Mesothelial cell of epicardium (in vitro differentiated cells): ENCODE data around the gene NTF4. TPM values are rescaled to one million over a fixed set of nuclear protein-coding genes. Genes with fewer than 3 reads are reported as not detected.

Experiments used
- DNase-seq, 2 experiments: peaks; one replicate each; pipeline ENCODE4 v3.0.0; 2021; ENCODE audit warnings: low spot score in 2 of 2; ENCODE audit not compliant: unreplicated experiment in 2 of 2
- H3K27ac Mint-ChIP-seq: 2 replicates; pipeline ENCODE4 v1.8.0; 2021; ENCODE audit warnings: mixed read lengths
- H3K27me3 Mint-ChIP-seq: 2 replicates; pipeline ENCODE4 v1.8.0; 2021; ENCODE audit warnings: low read depth, mixed read lengths
- H3K36me3 Mint-ChIP-seq: 2 replicates; pipeline ENCODE4 v1.8.0; 2021; ENCODE audit warnings: mixed read lengths
- H3K4me1 Mint-ChIP-seq: 2 replicates; pipeline ENCODE4 v1.8.0; 2021; ENCODE audit warnings: mixed read lengths
- H3K4me3 Mint-ChIP-seq: 2 replicates; pipeline ENCODE4 v1.8.0; 2021; ENCODE audit warnings: mild to moderate bottlenecking, moderate library complexity, mixed read lengths
- H3K9me3 Mint-ChIP-seq: 2 replicates; pipeline ENCODE4 v1.8.0; 2021; ENCODE audit warnings: mixed read lengths
- total RNA-seq: library from RNA; stranded (reverse); gene quantifications from 3 replicates; pipeline ENCODE4 v1.2.1, GENCODE V29; 2021
- TF ChIP-seq, protein P1 (sequence below): fragments of 200-600 bp; sonication (generic); IDR thresholded peaks from one replicate; pipeline ENCODE4 v1.5.0; 2021; ENCODE audit warnings: antibody characterized with exemption; ENCODE audit not compliant: unreplicated experiment

Gene NTF4
- total RNA-seq, 1 donor from 2014 or later = 48.5 TPM

DNA sequence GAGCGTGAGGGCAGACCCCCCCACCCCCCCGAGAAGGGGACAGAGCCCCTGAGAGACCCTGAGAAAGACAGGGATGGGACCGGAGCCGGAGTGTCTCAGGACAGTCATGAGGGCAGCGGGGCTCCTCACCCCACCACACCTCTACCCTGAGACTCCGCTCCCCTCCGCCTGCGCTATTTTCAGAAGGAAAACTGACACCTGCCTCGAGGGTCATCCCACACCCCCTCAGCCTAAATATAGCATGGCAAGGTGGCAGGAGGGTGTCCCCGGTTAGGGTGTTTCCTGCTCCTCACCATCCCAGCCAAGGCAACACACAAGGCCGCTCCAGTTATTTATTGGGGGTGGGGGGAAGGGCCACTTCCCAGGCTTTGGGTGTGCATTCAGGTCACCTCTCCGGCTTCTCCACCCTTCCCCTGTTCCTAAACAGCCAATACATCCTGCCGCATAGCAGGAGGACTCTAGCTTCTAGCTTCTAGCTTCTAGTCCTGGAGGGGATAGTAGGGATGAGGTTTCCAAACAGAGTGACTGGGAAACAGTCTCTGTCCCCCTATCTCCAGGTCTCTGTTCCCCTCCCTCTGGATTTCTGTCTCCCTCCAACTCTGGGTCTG lies 1.4 kb upstream of the NTF4 start:
- H3K36me3 Mint-ChIP-seq = peaks cover 5% of the 10 kb centered on the region
- H3K9me3 Mint-ChIP-seq = peaks cover 4% of the 10 kb centered on the region
- TF ChIP-seq, protein P1, sequence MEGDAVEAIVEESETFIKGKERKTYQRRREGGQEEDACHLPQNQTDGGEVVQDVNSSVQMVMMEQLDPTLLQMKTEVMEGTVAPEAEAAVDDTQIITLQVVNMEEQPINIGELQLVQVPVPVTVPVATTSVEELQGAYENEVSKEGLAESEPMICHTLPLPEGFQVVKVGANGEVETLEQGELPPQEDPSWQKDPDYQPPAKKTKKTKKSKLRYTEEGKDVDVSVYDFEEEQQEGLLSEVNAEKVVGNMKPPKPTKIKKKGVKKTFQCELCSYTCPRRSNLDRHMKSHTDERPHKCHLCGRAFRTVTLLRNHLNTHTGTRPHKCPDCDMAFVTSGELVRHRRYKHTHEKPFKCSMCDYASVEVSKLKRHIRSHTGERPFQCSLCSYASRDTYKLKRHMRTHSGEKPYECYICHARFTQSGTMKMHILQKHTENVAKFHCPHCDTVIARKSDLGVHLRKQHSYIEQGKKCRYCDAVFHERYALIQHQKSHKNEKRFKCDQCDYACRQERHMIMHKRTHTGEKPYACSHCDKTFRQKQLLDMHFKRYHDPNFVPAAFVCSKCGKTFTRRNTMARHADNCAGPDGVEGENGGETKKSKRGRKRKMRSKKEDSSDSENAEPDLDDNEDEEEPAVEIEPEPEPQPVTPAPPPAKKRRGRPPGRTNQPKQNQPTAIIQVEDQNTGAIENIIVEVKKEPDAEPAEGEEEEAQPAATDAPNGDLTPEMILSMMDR = no peak
- peaks cover 46% of the 10 kb centered on the region for H3K4me1 Mint-ChIP-seq
- peak overlapping the region; percentile 81 for H3K27ac Mint-ChIP-seq
- DNase-seq = no peak
- H3K27me3 Mint-ChIP-seq = peaks cover 18% of the 10 kb centered on the region
- peak overlapping the region; percentile 31 for H3K4me3 Mint-ChIP-seq

DNA sequence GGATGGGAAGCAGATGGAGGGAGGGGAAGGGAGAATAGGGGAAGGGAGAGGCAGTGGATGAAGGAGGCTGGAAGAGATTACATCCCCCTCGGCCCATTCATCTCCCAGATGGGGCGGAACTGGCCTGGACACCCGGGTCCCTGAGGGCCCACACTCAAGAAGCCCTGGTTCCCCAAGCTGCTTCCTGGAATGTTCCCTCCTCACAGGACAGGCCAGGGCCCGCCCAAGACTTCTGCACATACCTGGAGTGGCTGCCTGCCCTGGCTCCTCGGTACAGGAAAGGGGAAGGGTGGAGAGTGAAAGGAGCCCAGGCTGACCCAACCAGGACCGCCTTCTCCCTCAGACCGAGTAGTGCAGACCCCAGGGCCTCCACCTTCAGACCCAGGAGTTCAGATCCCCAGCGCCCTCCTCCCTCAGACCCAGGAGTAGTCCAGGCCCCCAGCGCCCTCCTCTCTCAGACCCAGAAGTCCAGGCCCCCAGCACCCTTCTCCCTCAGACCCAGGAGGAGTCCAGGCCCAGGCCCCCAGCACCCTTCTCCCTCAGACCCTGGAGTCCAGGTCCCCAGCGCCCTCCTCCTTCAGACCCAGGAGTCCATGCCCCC lies 489 bp downstream of the NTF4 start:
- H3K4me1 Mint-ChIP-seq = peaks cover 47% of the 10 kb centered on the region
- peak overlapping the region; percentile 92 for H3K27ac Mint-ChIP-seq
- no peak for DNase-seq
- TF ChIP-seq, protein P1 = no peak
- peaks cover 3% of the 10 kb centered on the region for H3K27me3 Mint-ChIP-seq
- peaks cover 4% of the 10 kb centered on the region for H3K36me3 Mint-ChIP-seq
- H3K9me3 Mint-ChIP-seq = no peaks in the 10 kb centered on the region
- peak overlapping the region; percentile 72 for H3K4me3 Mint-ChIP-seq

DNA sequence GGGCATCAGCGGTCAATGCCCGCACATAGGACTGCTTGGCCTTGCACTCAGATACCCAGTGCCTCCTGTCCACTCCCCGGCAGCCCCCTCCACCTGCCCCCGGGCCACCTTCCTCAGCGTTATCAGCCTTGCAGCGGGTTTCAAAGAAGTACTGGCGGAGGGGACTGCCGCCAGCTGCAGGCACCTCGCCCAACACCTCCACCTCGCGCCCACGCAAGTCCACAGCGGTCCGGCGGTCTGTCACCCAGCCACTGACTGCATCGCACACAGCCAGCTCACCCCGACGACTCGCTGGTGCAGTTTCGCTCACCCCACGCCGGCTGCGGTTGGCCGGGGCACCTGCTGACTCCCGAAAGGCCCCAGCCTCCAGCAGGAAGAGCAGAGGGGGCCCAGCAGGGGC lies 3.2 kb downstream of the NTF4 start:
- Mint-ChIP-seq H3K4me1 (peaks cover 45% of the 10 kb centered on the region), H3K9me3 (no peaks in the 10 kb centered on the region), H3K27me3 (peaks cover 24% of the 10 kb centered on the region), H3K36me3 (peaks cover 4% of the 10 kb centered on the region), H3K27ac (no peak overlapping the region), H3K4me3 (no peak overlapping the region)
- DNase-seq = no peak
- TF ChIP-seq, protein P1 = no peak

DNA sequence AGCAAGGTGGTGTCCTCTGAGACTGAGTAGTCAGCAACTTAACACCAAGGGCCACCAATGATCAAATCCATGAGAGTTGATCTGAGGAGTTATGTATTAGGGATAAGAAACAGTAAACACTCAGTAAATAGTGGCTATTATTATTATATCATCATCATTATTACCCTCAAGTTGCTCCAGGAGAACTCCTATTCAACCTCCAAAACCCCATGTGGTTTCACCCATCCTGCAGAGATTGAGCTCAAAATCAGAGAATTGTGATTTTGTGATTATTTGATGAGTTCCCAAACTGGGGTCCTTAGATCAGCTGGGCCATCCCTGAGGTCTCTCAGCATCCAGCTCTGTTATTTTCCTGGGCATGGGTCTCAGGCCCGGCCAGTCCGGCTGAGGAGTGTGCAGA lies 3.6 kb downstream of the NTF4 start:
- no peak overlapping the region for H3K27ac Mint-ChIP-seq
- peaks cover 4% of the 10 kb centered on the region for H3K36me3 Mint-ChIP-seq
- TF ChIP-seq, protein P1 = no peak
- H3K4me1 Mint-ChIP-seq = peaks cover 41% of the 10 kb centered on the region
- H3K27me3 Mint-ChIP-seq = peaks cover 24% of the 10 kb centered on the region
- DNase-seq = no peak
- H3K4me3 Mint-ChIP-seq = no peak overlapping the region
- no peaks in the 10 kb centered on the region for H3K9me3 Mint-ChIP-seq

DNA sequence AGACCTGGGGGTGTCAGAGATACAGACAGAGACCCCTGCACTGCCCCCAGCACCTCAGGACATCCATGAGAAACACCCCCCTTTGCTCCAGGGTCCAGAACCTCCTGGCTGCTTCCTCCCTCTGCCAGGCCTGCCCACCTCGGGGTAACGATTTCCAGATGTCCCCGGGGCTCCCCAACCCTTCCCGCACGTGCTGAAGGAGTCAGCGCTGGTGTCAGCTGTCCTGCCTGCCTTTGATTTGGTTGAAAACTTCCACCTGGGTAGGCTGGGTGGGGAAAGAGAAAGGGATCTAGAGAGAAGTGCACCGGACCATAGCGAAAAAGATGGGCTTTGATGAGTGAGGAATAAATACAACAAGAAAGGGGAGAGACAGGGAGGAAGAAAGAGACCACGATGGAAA lies 5.6 kb downstream of the NTF4 start:
- no peak overlapping the region for H3K4me3 Mint-ChIP-seq
- no peaks in the 10 kb centered on the region for H3K9me3 Mint-ChIP-seq
- no peak overlapping the region for H3K27ac Mint-ChIP-seq
- TF ChIP-seq, protein P1 = no peak
- peaks cover 27% of the 10 kb centered on the region for H3K4me1 Mint-ChIP-seq
- no peak for DNase-seq
- H3K27me3 Mint-ChIP-seq = peaks cover 25% of the 10 kb centered on the region
- peaks cover 4% of the 10 kb centered on the region for H3K36me3 Mint-ChIP-seq
